VCaP (cell line): ENCODE measurements around the gene ALMS1.

Experiments used
- H3K27ac ChIP-seq: fragments of 450-650 bp; 2 replicates; pipeline ENCODE4 v1.5.1; 2017
- CTCF ChIP-seq: fragments of 450-650 bp; conservative IDR thresholded peaks from 2 replicates; pipeline ENCODE4 v1.5.1; 2017; ENCODE audit warnings: mild to moderate bottlenecking, moderate library complexity

ALMS1 gene

GRCh38 chr2:73376681-73377080, 9.0 kb upstream of the ALMS1 start:
- no peak for TF ChIP-seq CTCF
- H3K27ac ChIP-seq, result no peak overlapping the region

- no peak for TF ChIP-seq CTCF
- H3K27ac ChIP-seq, result no peak overlapping the region
Observed at GRCh38 chr2:73383036-73383435, 2.6 kb upstream of the ALMS1 start.

DNA sequence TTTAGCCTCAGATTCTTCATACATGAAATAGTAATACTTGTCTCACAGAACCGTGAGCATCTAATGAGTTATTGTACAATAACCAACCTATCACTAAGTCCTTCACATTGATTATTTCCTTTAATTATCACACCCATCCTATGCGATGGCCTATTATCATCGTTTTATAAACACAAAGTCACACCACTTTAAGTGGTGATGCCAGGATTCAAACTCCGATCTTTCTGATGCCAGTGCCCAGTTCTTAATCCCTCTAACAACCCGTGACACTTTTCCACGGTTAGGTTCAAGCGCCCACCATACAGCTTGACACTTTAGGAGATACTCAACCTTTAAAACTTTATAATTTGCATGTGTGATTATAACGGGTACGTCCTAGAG, 523 bp upstream of the ALMS1 start:
- TF ChIP-seq CTCF, result no peak
- peak overlapping the region; percentile 75 for H3K27ac ChIP-seq

GRCh38 chr2:73386342-73386868, 769 bp downstream of the ALMS1 start:
- no peak; the same call in 1 of the 2 replicates for TF ChIP-seq CTCF
- H3K27ac ChIP-seq, result peak overlapping the region; percentile 75

- H3K27ac ChIP-seq, result peak overlapping the region; percentile 75
Observed at GRCh38 chr2:73386894-73387636, 1.4 kb downstream of the ALMS1 start.

GRCh38 chr2:73402386-73403103, 16.9 kb downstream of the ALMS1 start:
- TF ChIP-seq CTCF, result no peak
- no peak overlapping the region for H3K27ac ChIP-seq

More at GRCh38 chr2:73386894-73387636, 1.4 kb downstream of the ALMS1 start:
- no peak for TF ChIP-seq CTCF

DNA sequence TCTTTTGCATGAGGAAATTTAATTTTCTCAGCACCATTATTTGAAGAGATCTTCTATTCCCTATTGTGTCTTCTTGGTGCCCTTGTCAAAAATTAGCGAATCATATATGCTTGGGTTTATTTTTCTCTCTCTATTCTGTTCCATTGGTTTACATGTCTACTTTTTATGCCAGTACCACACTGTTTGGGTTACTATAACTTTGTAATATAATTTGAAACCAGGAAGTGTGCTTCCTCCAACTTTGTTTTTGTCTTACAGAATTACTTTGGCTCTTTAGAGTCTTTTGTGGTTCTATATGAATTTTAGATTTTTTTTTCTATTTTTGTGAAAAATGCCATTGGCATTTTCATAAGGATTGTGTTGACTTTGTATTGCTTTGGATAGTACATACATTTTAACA, 17.6 kb downstream of the ALMS1 start:
- no peak overlapping the region for H3K27ac ChIP-seq
- TF ChIP-seq CTCF, result no peak
